Measurements from ENCODE around the gene RPP14.
"Not testable (repeated sequence)": the region's sequence is repeated elsewhere in the genome, so short reads cannot be mapped to it uniquely, and the experiment has no call there.

RPP14 gene

GRCh38 chr3:58281069-58281468, 25.0 kb upstream of the RPP14 start:
- no peak overlapping the region for H3K4me3 ChIP-seq (ENCODE audit: low read length)

GRCh38 chr3:58285334-58285733, 20.7 kb upstream of the RPP14 start:
- TF ChIP-seq ZNF274 (IDR thresholded peaks at IDR 0.05; ENCODE audit: low read depth, low read length): no peak
- no peak overlapping the region for H3K4me3 ChIP-seq (ENCODE audit: low read length)

More at GRCh38 chr3:58281069-58281468, 25.0 kb upstream of the RPP14 start:
- TF ChIP-seq ZNF274 (IDR thresholded peaks at IDR 0.05; ENCODE audit: low read depth, low read length): no peak

- H3K4me3 ChIP-seq (ENCODE audit: low read length): no peak overlapping the region
- no peak for TF ChIP-seq ZNF274 (IDR thresholded peaks at IDR 0.05; ENCODE audit: low read depth, low read length)
Measured at GRCh38 chr3:58287354-58287753, 18.7 kb upstream of the RPP14 start.

GRCh38 chr3:58288011-58288728, 17.9 kb upstream of the RPP14 start:
- no peak overlapping the region for H3K4me3 ChIP-seq (ENCODE audit: low read length)

GRCh38 chr3:58288964-58289613, 17.0 kb upstream of the RPP14 start:
- H3K4me3 ChIP-seq (ENCODE audit: low read length): not testable (repeated sequence)

More at GRCh38 chr3:58288011-58288728, 17.9 kb upstream of the RPP14 start:
- no peak for TF ChIP-seq ZNF274 (IDR thresholded peaks at IDR 0.05; ENCODE audit: low read depth, low read length)

GRCh38 chr3:58290446-58290845, 15.6 kb upstream of the RPP14 start:
- not testable (repeated sequence) for H3K4me3 ChIP-seq (ENCODE audit: low read length)

GRCh38 chr3:58291671-58292338, 14.2 kb upstream of the RPP14 start:
- no peak for TF ChIP-seq ZNF274 (IDR thresholded peaks at IDR 0.05; ENCODE audit: low read depth, low read length)
- H3K4me3 ChIP-seq (ENCODE audit: low read length): no peak overlapping the region

GRCh38 chr3:58292866-58293265, 13.2 kb upstream of the RPP14 start:
- TF ChIP-seq ZNF274 (IDR thresholded peaks at IDR 0.05; ENCODE audit: low read depth, low read length): no peak
- no peak overlapping the region for H3K4me3 ChIP-seq (ENCODE audit: low read length)

GRCh38 chr3:58293516-58293915, 12.5 kb upstream of the RPP14 start:
- no peak for TF ChIP-seq ZNF274 (IDR thresholded peaks at IDR 0.05; ENCODE audit: low read depth, low read length)
- no peak overlapping the region for H3K4me3 ChIP-seq (ENCODE audit: low read length)

- TF ChIP-seq ZNF274 (IDR thresholded peaks at IDR 0.05; ENCODE audit: low read depth, low read length): no peak
- no peak overlapping the region for H3K4me3 ChIP-seq (ENCODE audit: low read length)
Measured at GRCh38 chr3:58296269-58296668, 9.8 kb upstream of the RPP14 start.

- H3K4me3 ChIP-seq (ENCODE audit: low read length): no peak overlapping the region
- TF ChIP-seq ZNF274 (IDR thresholded peaks at IDR 0.05; ENCODE audit: low read depth, low read length): no peak
Measured at GRCh38 chr3:58296843-58297242, 9.2 kb upstream of the RPP14 start.

- TF ChIP-seq ZNF274 (IDR thresholded peaks at IDR 0.05; ENCODE audit: low read depth, low read length): no peak
- H3K4me3 ChIP-seq (ENCODE audit: low read length): no peak overlapping the region
Measured at GRCh38 chr3:58298190-58298589, 7.9 kb upstream of the RPP14 start.

- no peak overlapping the region for H3K4me3 ChIP-seq (ENCODE audit: low read length)
- TF ChIP-seq ZNF274 (IDR thresholded peaks at IDR 0.05; ENCODE audit: low read depth, low read length): no peak
Measured at GRCh38 chr3:58299075-58299474, 7.0 kb upstream of the RPP14 start.

GRCh38 chr3:58299839-58300516, 6.1 kb upstream of the RPP14 start:
- TF ChIP-seq ZNF274 (IDR thresholded peaks at IDR 0.05; ENCODE audit: low read depth, low read length): no peak

More at GRCh38 chr3:58299839-58300516, 6.1 kb upstream of the RPP14 start:
- H3K4me3 ChIP-seq (ENCODE audit: low read length): no peak overlapping the region

All from GM08714 (cell line).